Measurements from ENCODE around the gene ADAM29. TPM values are rescaled to one million over a fixed set of nuclear protein-coding genes. Genes with fewer than 3 reads are reported as not detected.
"Not testable (repeated sequence)": the region's sequence is repeated elsewhere in the genome, so short reads cannot be mapped to it uniquely, and the experiment has no call there.

The ADAM29 gene
- total RNA-seq, 1 donor from 2014 or later: not detected

DNA sequence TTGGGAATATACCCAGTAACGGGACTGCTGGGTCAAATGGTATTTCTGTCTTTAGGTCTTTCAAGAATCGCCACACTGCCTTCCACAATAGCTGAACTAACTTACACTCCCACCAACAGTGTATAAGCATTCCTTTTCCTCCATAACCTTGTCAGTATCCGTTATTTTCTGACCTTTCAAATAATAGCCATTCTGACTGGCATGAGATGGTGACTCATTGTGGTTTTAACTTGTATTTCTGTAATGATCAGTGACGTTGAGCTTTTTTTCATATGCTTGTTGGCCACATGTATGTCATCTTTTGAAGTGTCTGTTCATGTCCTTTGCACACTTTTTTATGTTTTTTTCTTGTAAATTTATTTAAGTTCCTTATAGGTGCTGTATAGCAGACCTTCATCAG lies 81.2 kb downstream of the ADAM29 start:
- H3K9me3 ChIP-seq (ENCODE audit: control insufficient read depth in 3 of 3, low read length in 3 of 3): no peaks in the 10 kb centered on the region
- no peak overlapping the region for H3K27ac ChIP-seq (ENCODE audit: low read depth, low read length)
- H3K4me3 ChIP-seq (ENCODE audit: low read length in 3 of 3): no peak overlapping the region
- H3K36me3 ChIP-seq (ENCODE audit: control insufficient read depth in 3 of 3, insufficient read depth in 3 of 3, low read length in 3 of 3): no peaks in the 10 kb centered on the region
- no peaks in the 10 kb centered on the region for H3K4me1 ChIP-seq (ENCODE audit: control insufficient read depth in 3 of 3, insufficient read depth in 3 of 3, low read length in 3 of 3)
- no peak overlapping the region for H3K9ac ChIP-seq (ENCODE audit: low read depth in 1 of 3, low read length in 3 of 3)
- H3K27me3 ChIP-seq (ENCODE audit: control insufficient read depth in 3 of 3, insufficient read depth in 3 of 3, low read length in 3 of 3): no peaks in the 10 kb centered on the region

- H3K4me1 ChIP-seq (ENCODE audit: control insufficient read depth in 3 of 3, insufficient read depth in 3 of 3, low read length in 3 of 3): no peaks in the 10 kb centered on the region
- no peaks in the 10 kb centered on the region for H3K9me3 ChIP-seq (ENCODE audit: control insufficient read depth in 3 of 3, low read length in 3 of 3)
- no peaks in the 10 kb centered on the region for H3K27me3 ChIP-seq (ENCODE audit: control insufficient read depth in 3 of 3, insufficient read depth in 3 of 3, low read length in 3 of 3)
- H3K36me3 ChIP-seq (ENCODE audit: control insufficient read depth in 3 of 3, insufficient read depth in 3 of 3, low read length in 3 of 3): no peaks in the 10 kb centered on the region
- H3K27ac ChIP-seq (ENCODE audit: low read depth, low read length): no peak overlapping the region
- H3K4me3 ChIP-seq (ENCODE audit: low read length in 3 of 3): no peak overlapping the region
- no peak overlapping the region for H3K9ac ChIP-seq (ENCODE audit: low read depth in 1 of 3, low read length in 3 of 3)
Measured at GRCh38 chr4:175017751-175018150, 99.6 kb downstream of the ADAM29 start.

DNA sequence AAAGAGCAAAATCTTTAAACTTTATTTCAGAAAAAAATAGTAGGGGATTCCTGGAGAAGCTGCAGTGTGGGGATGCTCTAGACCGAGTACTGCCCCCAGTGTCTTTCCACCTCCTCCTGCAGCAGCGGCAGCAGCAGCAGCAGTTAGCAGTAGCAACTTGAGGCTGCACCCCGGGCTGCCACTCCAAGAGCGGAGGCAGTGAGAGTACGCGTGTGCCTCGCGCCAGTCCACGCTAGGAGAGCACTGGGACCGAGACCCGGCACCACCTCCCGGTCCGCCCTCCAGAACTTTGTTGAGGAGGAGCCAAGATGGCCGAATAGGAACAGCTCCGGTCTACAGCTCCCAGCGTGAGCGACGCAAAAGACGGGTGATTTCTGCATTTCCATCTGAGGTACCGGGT lies 101.3 kb downstream of the ADAM29 start:
- not testable (repeated sequence) for H3K36me3 ChIP-seq (ENCODE audit: control insufficient read depth in 3 of 3, insufficient read depth in 3 of 3, low read length in 3 of 3); H3K4me1 ChIP-seq (ENCODE audit: control insufficient read depth in 3 of 3, insufficient read depth in 3 of 3, low read length in 3 of 3); H3K9me3 ChIP-seq (ENCODE audit: control insufficient read depth in 3 of 3, low read length in 3 of 3)

More for the DNA sequence above, 101.3 kb downstream of the ADAM29 start:
- not testable (repeated sequence) for H3K4me3 ChIP-seq (ENCODE audit: low read length in 3 of 3); H3K27me3 ChIP-seq (ENCODE audit: control insufficient read depth in 3 of 3, insufficient read depth in 3 of 3, low read length in 3 of 3); H3K27ac ChIP-seq (ENCODE audit: low read depth, low read length); H3K9ac ChIP-seq (ENCODE audit: low read depth in 1 of 3, low read length in 3 of 3)

Small RNA genes lying within 50 kb of the gene (small RNA-seq; reads per million reads assigned to genes)
- not detected for gene AC105914.1

Other genes with a start within 250 kb of the ADAM29 start
- gene GLRA3, start 89.1 kb upstream of the ADAM29 start, total RNA-seq: not detected